ENCODE data around the gene HRH2.

- no peak for TF ChIP-seq CTCF (conservative IDR thresholded peaks at IDR 0.05)
- no peak for TF ChIP-seq EZH2 (IDR thresholded peaks at IDR 0.05; ENCODE audit: low read depth)
Measured at GRCh38 chr5:175717837-175718236, 60.0 kb downstream of the HRH2 start.

Measured in PC-9 (cell line).